ENCODE results near the gene ABCD1.

GRCh38 chrX:153687121-153688039, 37.3 kb upstream of the ABCD1 start, which contains the start of gene SLC6A8:
- TF ChIP-seq EZH2 (IDR thresholded peaks at IDR 0.05; ENCODE audit: borderline replicate concordance, control insufficient read depth, low read depth, low read length) (no peak), USF1 (IDR thresholded peaks at IDR 0.05; ENCODE audit: borderline replicate concordance, extremely low read length, insufficient read depth, low read depth, low read length) (no peak)
